OCI-LY7 (cell line): Measurements from ENCODE around the gene VSIG10L2. TPM values are rescaled to one million over a fixed set of nuclear protein-coding genes. Genes with fewer than 3 reads are reported as not detected.

Source experiments
- BruUV-seq: library from RNA; stranded (reverse); fragments of 400-500 nt; replicated peaks from 2 replicates; lab custom pipeline; 2021; lab: Mats Ljungman, UMichigan
- CTCF ChIA-PET: fragments of 300-600 bp; sonication (Branson Sonifier 250); formaldehyde crosslinking; loops from one replicate; lab custom pipeline; 2022; ENCODE audit warnings: antibody characterized with exemption; ENCODE audit not compliant: unreplicated experiment; lab: Charles Lee
- POLR2A ChIA-PET: fragments of 300-600 bp; sonication (Branson Sonifier 250); formaldehyde crosslinking; loops from one replicate; lab custom pipeline; 2022; ENCODE audit warnings: antibody characterized with exemption; lab: Charles Lee
- DNase-seq: peaks from one replicate; pipeline ENCODE4 v3.0.0-alpha.2; 2015; ENCODE audit warnings: low spot score
- H2AFZ ChIP-seq: fragments of 200-600 bp; sonication (generic), shearing (Covaris generic); 2 replicates; pipeline ENCODE4 v1.6.1; 2014; ENCODE audit warnings: mild to moderate bottlenecking, antibody characterized with exemption, low read length, moderate library complexity
- H3K27ac ChIP-seq: fragments of 200-600 bp; sonication (generic); 2 replicates; pipeline ENCODE4 v1.5.1; 2014; ENCODE audit warnings: mixed run types, low read depth, mild to moderate bottlenecking, moderate library complexity, low read length, inconsistent platforms; ENCODE audit not compliant: poor library complexity, severe bottlenecking
- H3K36me3 ChIP-seq: fragments of 200-600 bp; sonication (generic); 2 replicates; pipeline ENCODE4 v1.6.1; 2014; ENCODE audit warnings: mild to moderate bottlenecking, antibody characterized with exemption, low read length, moderate library complexity, mixed read lengths; ENCODE audit not compliant: insufficient read depth
- H3K4me1 ChIP-seq: fragments of 200-600 bp; sonication (generic); 2 replicates; pipeline ENCODE4 v1.5.1; 2014; ENCODE audit warnings: mild to moderate bottlenecking, low read length; ENCODE audit not compliant: insufficient read depth, poor library complexity, severe bottlenecking
- H3K4me2 ChIP-seq: fragments of 200-600 bp; sonication (generic); 2 replicates; pipeline ENCODE4 v1.6.1; 2014; ENCODE audit warnings: mild to moderate bottlenecking, low read length
- H3K4me3 ChIP-seq: fragments of 200-600 bp; sonication (generic); 2 replicates; pipeline ENCODE4 v1.5.1; 2014; ENCODE audit warnings: mild to moderate bottlenecking, low read depth, low read length; ENCODE audit not compliant: poor library complexity, severe bottlenecking
- H3K79me2 ChIP-seq: fragments of 200-600 bp; sonication (generic); 2 replicates; pipeline ENCODE4 v1.6.1; 2016; ENCODE audit warnings: low read depth, mild to moderate bottlenecking, low read length, moderate library complexity, mixed read lengths; ENCODE audit not compliant: insufficient read depth
- H3K9me2 ChIP-seq: fragments of 200-600 bp; sonication (generic); 2 replicates; pipeline ENCODE4 v1.6.1; 2016; ENCODE audit warnings: mild to moderate bottlenecking, low read length, mixed read lengths; ENCODE audit not compliant: insufficient read depth
- H3K9me3 ChIP-seq: fragments of 200-600 bp; sonication (generic); 2 replicates; pipeline ENCODE4 v1.6.1; 2014; ENCODE audit warnings: mild to moderate bottlenecking, mixed run types, low read length, mixed read lengths
- H4K20me1 ChIP-seq: fragments of 200-600 bp; sonication (generic); 2 replicates; pipeline ENCODE4 v1.6.1; 2014; ENCODE audit warnings: mild to moderate bottlenecking, antibody characterized with exemption, low read length, moderate library complexity, mixed read lengths; ENCODE audit not compliant: insufficient read depth
- CTCF ChIP-seq: fragments of 200-600 bp; sonication (generic); conservative IDR thresholded peaks from 2 replicates; pipeline ENCODE4 v1.5.1; 2014; ENCODE audit warnings: mild to moderate bottlenecking, antibody characterized with exemption, low read length, moderate library complexity, mixed read lengths
- EZH2phosphoT487 ChIP-seq: fragments of 200-600 bp; sonication (generic); IDR thresholded peaks from 2 replicates; pipeline ENCODE4 v1.6.1; 2018; ENCODE audit warnings: low read depth, borderline replicate concordance, mild to moderate bottlenecking, mixed run types, antibody characterized with exemption, low read length, moderate library complexity, mixed read lengths
- intact Hi-C: fragments of 100-400 bp; cut with micrococcal nuclease; formaldehyde crosslinking; loops from one replicate; pipeline ENCODE4 v1.10.0; 2022; ENCODE audit not compliant: unreplicated experiment
- total RNA-seq, 2 experiments: library from RNA; depleted of rRNA in 1 of 2; stranded (reverse); fragments of >200 nt in 1 of 2; shearing (Covaris generic) in 1 of 2; gene quantifications; 2 replicates each; pipeline ENCODE4 v1.2.3, GENCODE V29; 2014 to 2022

VSIG10L2 gene
- total RNA-seq, 2 experiments from 2014 or later = not detected

- no peaks in the 10 kb centered on the region for H3K9me3 ChIP-seq
- intact Hi-C loops = no loop called here
- H3K4me2 ChIP-seq = no peak overlapping the region
- H3K4me1 ChIP-seq = no peaks in the 10 kb centered on the region
- BruUV-seq = no TSS peak
- no peak overlapping the region for H3K4me3 ChIP-seq
- TF ChIP-seq EZH2phosphoT487 (no peak), CTCF (no peak)
- H2AFZ ChIP-seq = no peak overlapping the region
- H4K20me1 ChIP-seq = no peaks in the 10 kb centered on the region
- no peak overlapping the region for H3K27ac ChIP-seq
- H3K79me2 ChIP-seq = no peaks in the 10 kb centered on the region
- ChIA-PET POLR2A (interaction anchor here (0.7 to 1.2 kb wide), 2 partner anchors 9 to 289 kb away, joined by 3 read pairs; no protein-coding TSS in a partner anchor), CTCF (no interaction called here)
- no peaks in the 10 kb centered on the region for H3K9me2 ChIP-seq
- no peak for DNase-seq
- no peaks in the 10 kb centered on the region for H3K36me3 ChIP-seq
Observed at GRCh38 chr11:125987066-125987641, 41.3 kb downstream of the VSIG10L2 start.

- no peak for TF ChIP-seq EZH2phosphoT487
- no peak for TF ChIP-seq CTCF
- no peaks in the 10 kb centered on the region for H3K9me2 ChIP-seq
- no peak overlapping the region for H3K4me2 ChIP-seq
- intact Hi-C loops = no loop called here
- CTCF ChIA-PET = no interaction called here
- no peaks in the 10 kb centered on the region for H3K79me2 ChIP-seq
- H2AFZ ChIP-seq = no peak overlapping the region
- no peak for DNase-seq
- no peaks in the 10 kb centered on the region for H3K9me3 ChIP-seq
- no TSS peak for BruUV-seq
- POLR2A ChIA-PET = no interaction called here
- no peaks in the 10 kb centered on the region for H3K36me3 ChIP-seq
- H3K4me3 ChIP-seq = no peak overlapping the region
- H3K4me1 ChIP-seq = peaks cover 4% of the 10 kb centered on the region
- no peaks in the 10 kb centered on the region for H4K20me1 ChIP-seq
- H3K27ac ChIP-seq = no peak overlapping the region
Observed at GRCh38 chr11:125990244-125990643, 44.4 kb downstream of the VSIG10L2 start.

GRCh38 chr11:125992893-125993292, 47.0 kb downstream of the VSIG10L2 start:
- ChIA-PET POLR2A (interaction anchor here (0.5 kb wide), 1 partner anchor 8 kb away, joined by 4 read pairs; no protein-coding TSS in a partner anchor), CTCF (no interaction called here)
- intact Hi-C loops = no loop called here
- no peaks in the 10 kb centered on the region for H3K9me3 ChIP-seq
- no peaks in the 10 kb centered on the region for H3K79me2 ChIP-seq
- no peak overlapping the region for H3K4me3 ChIP-seq
- H3K4me1 ChIP-seq = peaks cover 4% of the 10 kb centered on the region
- H3K27ac ChIP-seq = no peak overlapping the region
- no peak for DNase-seq
- no peaks in the 10 kb centered on the region for H4K20me1 ChIP-seq
- no peaks in the 10 kb centered on the region for H3K9me2 ChIP-seq
- no peak for TF ChIP-seq CTCF
- no peak for TF ChIP-seq EZH2phosphoT487
- H2AFZ ChIP-seq = no peak overlapping the region
- H3K36me3 ChIP-seq = no peaks in the 10 kb centered on the region
- H3K4me2 ChIP-seq = no peak overlapping the region
- BruUV-seq = no TSS peak
